Neural cell (in vitro differentiated cells): ENCODE results near the gene THRA. TPM values are rescaled to one million over a fixed set of nuclear protein-coding genes. Genes with fewer than 3 reads are reported as not detected.

Experiments used
- H2AFZ ChIP-seq: fragments of 200-600, 300-800 bp; sonication (generic), shearing (Covaris generic); 2 replicates; pipeline ENCODE4 v1.6.0; 2014; ENCODE audit warnings: low read depth, mild to moderate bottlenecking, antibody characterized with exemption, low read length, moderate library complexity
- H3F3A ChIP-seq: fragments of 200-600 bp; shearing (Covaris generic); 2 replicates; pipeline ENCODE4 v1.6.1; 2016; ENCODE audit warnings: mild to moderate bottlenecking, moderate library complexity, mixed read lengths, antibody characterized with exemption, low read length; ENCODE audit not compliant: insufficient read depth, poor library complexity, severe bottlenecking
- H3K27ac ChIP-seq: fragments of 200-600, 300-800 bp; sonication (generic), shearing (Covaris generic); 2 replicates; pipeline ENCODE4 v1.5.1; 2014; ENCODE audit warnings: mild to moderate bottlenecking, low read length, moderate library complexity
- H3K27me3 ChIP-seq: fragments of 300-800, 200-600 bp; sonication (generic), shearing (Covaris generic); 2 replicates; pipeline ENCODE4 v1.6.0; 2014; ENCODE audit warnings: mild to moderate bottlenecking, low read depth, low read length, moderate library complexity; ENCODE audit not compliant: insufficient read depth
- H3K36me3 ChIP-seq: fragments of 300-800, 200-600 bp; sonication (generic), shearing (Covaris generic); 2 replicates; pipeline ENCODE4 v1.5.1; 2014; ENCODE audit warnings: mild to moderate bottlenecking, antibody characterized with exemption, low read length, moderate library complexity; ENCODE audit not compliant: insufficient read depth
- H3K4me2 ChIP-seq: fragments of 300-800, 200-600 bp; sonication (generic), shearing (Covaris generic); 2 replicates; pipeline ENCODE4 v1.6.0; 2014; ENCODE audit warnings: mild to moderate bottlenecking, low read length
- H3K4me3 ChIP-seq: fragments of 300-800, 200-600 bp; sonication (generic), shearing (Covaris generic); 2 replicates; pipeline ENCODE4 v1.5.1; 2014; ENCODE audit warnings: mild to moderate bottlenecking, low read length, moderate library complexity
- H3K79me2 ChIP-seq: fragments of 200-600 bp; shearing (Covaris generic); replicated peaks from 2 replicates; pipeline ENCODE4 v1.6.0; 2014; ENCODE audit warnings: mild to moderate bottlenecking, low read length, moderate library complexity; ENCODE audit not compliant: insufficient read depth
- H3K9ac ChIP-seq: fragments of 300-800, 200-600 bp; sonication (generic), shearing (Covaris generic); 2 replicates; pipeline ENCODE4 v1.6.1; 2016; ENCODE audit warnings: mild to moderate bottlenecking, low read length, mixed read lengths
- H3K9me2 ChIP-seq: fragments of 200-600 bp; shearing (Covaris generic); 2 replicates; pipeline ENCODE4 v1.6.1; 2016; ENCODE audit warnings: mild to moderate bottlenecking, low read length, mixed read lengths; ENCODE audit not compliant: insufficient read depth
- H3K9me3 ChIP-seq: fragments of 200-600, 300-800 bp; sonication (generic), shearing (Covaris generic); 2 replicates; pipeline ENCODE4 v1.6.1; 2016; ENCODE audit warnings: mild to moderate bottlenecking, mixed run types, low read length, moderate library complexity, mixed read lengths
- H4K20me1 ChIP-seq: fragments of 200-600 bp; shearing (Covaris generic); 2 replicates; pipeline ENCODE4 v1.6.1; 2016; ENCODE audit warnings: mild to moderate bottlenecking, mixed run types; ENCODE audit not compliant: insufficient read depth
- CTCF ChIP-seq: fragments of 450-650 bp; IDR thresholded peaks from 2 replicates; pipeline ENCODE4 v1.5.1; 2014; ENCODE audit warnings: antibody characterized with exemption, mild to moderate bottlenecking, moderate library complexity; ENCODE audit not compliant: poor library complexity, severe bottlenecking
- EP300 ChIP-seq: fragments of 450-650 bp; conservative IDR thresholded peaks from 2 replicates; pipeline ENCODE4 v1.6.1; 2014; ENCODE audit warnings: antibody characterized with exemption, mild to moderate bottlenecking, moderate library complexity; ENCODE audit not compliant: poor library complexity, severe bottlenecking
- EZH2 ChIP-seq: fragments of 200-600, 300-800 bp; shearing (Covaris generic), sonication (generic); IDR thresholded peaks from 2 replicates; pipeline ENCODE4 v1.6.1; 2014; ENCODE audit warnings: antibody characterized with exemption, low read length, borderline replicate concordance, mild to moderate bottlenecking; ENCODE audit not compliant: insufficient read depth, poor library complexity, severe bottlenecking
- MXI1 ChIP-seq: fragments of 450-650 bp; conservative IDR thresholded peaks from 2 replicates; pipeline ENCODE4 v1.6.1; 2014; ENCODE audit warnings: antibody characterized with exemption, mild to moderate bottlenecking; ENCODE audit not compliant: poor library complexity, severe bottlenecking
- POLR2AphosphoS5 ChIP-seq: IDR thresholded peaks from 2 replicates; pipeline ENCODE4 v1.6.1; 2012
- RAD21 ChIP-seq: fragments of 450-650 bp; conservative IDR thresholded peaks from 2 replicates; pipeline ENCODE4 v1.6.1; 2014; ENCODE audit warnings: antibody characterized with exemption, mild to moderate bottlenecking, moderate library complexity
- SMC3 ChIP-seq: fragments of 450-650 bp; conservative IDR thresholded peaks from 2 replicates; pipeline ENCODE4 v1.6.1; 2014; ENCODE audit warnings: antibody characterized with exemption, mild to moderate bottlenecking, moderate library complexity; ENCODE audit not compliant: poor library complexity
- TAF1 ChIP-seq: IDR thresholded peaks from 2 replicates; pipeline ENCODE4 v1.6.1; 2012; ENCODE audit warnings: low read depth
- polyA plus RNA-seq: library from polyadenylated mRNA; depleted of rRNA; stranded (reverse); fragments of >200 nt; gene quantifications from 2 replicates; pipeline ENCODE4 v1.2.3, GENCODE V29; 2014
- TF ChIP-seq, protein P1 (sequence below): IDR thresholded peaks from 2 replicates; pipeline ENCODE4 v1.6.1; 2012; ENCODE audit warnings: borderline replicate concordance

The THRA gene
- polyA plus RNA-seq, 1 donor from 2014 or later: 97.2 TPM

DNA sequence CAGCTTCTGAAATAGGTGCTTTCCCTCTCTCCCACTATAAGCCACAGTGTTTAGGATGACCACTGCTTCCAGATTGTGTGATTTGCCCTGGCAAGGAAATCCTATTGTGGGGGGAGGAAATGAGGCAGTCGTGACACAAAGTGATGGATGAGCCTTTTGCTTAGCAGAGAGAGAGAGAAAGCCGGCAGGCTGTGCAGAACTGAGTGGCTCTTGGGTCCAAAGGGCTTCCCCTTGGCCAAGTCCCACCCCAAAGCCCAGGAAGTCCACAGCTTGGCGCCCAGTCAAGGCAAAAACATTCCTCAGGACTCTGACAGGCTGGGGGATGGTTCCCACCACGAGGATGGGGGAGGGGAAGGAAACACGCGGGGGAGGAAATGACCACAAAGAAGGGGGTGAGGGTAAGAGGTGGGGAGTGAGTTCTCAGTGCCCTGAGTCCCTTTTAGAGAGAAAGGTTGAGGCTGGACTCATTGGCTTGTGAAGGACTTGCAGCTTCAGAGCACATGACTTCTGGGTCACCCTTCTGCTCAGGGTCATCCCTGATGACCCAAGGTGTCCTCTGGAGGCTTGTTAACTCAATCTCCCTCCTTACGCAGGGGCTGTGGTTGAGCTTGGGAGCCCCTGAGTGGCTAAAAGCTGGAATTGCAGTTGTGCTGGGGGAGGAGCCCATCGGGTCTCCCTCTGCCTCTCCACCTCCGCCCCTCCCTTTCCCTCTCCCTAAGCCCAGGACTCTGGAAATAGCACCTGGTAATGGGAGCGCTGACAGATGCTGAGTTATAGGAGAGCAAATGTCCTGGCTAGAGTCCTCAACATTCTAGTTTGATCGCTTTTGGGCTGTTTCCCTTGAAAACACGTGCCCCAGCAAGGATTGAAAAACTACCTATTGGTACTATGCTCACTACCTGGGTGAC is 48.7 kb downstream of the THRA start:
- no peak overlapping the region for H3K4me3 ChIP-seq
- no peaks in the 10 kb centered on the region for H3K36me3 ChIP-seq
- H3K27me3 ChIP-seq: no peaks in the 10 kb centered on the region
- H3K27ac ChIP-seq: no peak overlapping the region
- no peaks in the 10 kb centered on the region for H3K79me2 ChIP-seq
- TF ChIP-seq CTCF (peak; percentile 87), RAD21 (peak; percentile 80), POLR2AphosphoS5 (no peak), TAF1 (no peak), EP300 (no peak), MXI1 (no peak), EZH2 (no peak), SMC3 (peak; percentile 77)
- TF ChIP-seq, protein P1, sequence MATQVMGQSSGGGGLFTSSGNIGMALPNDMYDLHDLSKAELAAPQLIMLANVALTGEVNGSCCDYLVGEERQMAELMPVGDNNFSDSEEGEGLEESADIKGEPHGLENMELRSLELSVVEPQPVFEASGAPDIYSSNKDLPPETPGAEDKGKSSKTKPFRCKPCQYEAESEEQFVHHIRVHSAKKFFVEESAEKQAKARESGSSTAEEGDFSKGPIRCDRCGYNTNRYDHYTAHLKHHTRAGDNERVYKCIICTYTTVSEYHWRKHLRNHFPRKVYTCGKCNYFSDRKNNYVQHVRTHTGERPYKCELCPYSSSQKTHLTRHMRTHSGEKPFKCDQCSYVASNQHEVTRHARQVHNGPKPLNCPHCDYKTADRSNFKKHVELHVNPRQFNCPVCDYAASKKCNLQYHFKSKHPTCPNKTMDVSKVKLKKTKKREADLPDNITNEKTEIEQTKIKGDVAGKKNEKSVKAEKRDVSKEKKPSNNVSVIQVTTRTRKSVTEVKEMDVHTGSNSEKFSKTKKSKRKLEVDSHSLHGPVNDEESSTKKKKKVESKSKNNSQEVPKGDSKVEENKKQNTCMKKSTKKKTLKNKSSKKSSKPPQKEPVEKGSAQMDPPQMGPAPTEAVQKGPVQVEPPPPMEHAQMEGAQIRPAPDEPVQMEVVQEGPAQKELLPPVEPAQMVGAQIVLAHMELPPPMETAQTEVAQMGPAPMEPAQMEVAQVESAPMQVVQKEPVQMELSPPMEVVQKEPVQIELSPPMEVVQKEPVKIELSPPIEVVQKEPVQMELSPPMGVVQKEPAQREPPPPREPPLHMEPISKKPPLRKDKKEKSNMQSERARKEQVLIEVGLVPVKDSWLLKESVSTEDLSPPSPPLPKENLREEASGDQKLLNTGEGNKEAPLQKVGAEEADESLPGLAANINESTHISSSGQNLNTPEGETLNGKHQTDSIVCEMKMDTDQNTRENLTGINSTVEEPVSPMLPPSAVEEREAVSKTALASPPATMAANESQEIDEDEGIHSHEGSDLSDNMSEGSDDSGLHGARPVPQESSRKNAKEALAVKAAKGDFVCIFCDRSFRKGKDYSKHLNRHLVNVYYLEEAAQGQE: no peak
- peak overlapping the region; percentile 33 for H3K9ac ChIP-seq
- no peaks in the 10 kb centered on the region for H4K20me1 ChIP-seq
- no peaks in the 10 kb centered on the region for H3F3A ChIP-seq
- no peak overlapping the region for H3K4me2 ChIP-seq
- H3K9me2 ChIP-seq: no peaks in the 10 kb centered on the region
- H3K9me3 ChIP-seq: no peaks in the 10 kb centered on the region
- H2AFZ ChIP-seq: no peak overlapping the region

DNA sequence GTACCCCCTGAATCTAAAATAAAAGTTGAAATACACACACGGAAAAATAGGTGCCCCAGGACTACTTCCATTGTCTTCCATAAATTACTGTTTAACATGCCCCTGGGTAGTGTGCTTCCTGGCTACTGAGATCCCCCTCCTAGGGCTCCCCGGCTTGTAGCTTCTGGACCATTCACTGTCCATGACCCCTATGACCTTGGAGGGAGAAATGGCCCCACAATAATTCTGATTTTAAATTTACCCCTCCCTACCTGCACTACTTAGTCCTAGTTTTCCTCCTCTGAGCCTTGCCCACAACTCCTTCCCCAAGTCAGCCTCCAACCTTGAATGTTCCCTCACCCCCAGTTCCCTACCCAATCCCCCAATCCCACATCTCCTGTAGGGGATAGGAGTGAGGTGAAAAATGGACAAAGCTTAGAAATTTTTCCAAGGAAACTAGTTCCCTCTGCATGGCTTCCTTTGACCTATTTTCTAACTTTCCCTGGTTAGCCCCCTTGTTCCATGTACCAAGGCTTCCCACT is 49.5 kb downstream of the THRA start:
- TF ChIP-seq, protein P1: no peak
- TF ChIP-seq CTCF: no peak
- Histone ChIP-seq H3K9me3 (no peaks in the 10 kb centered on the region), H3K36me3 (no peaks in the 10 kb centered on the region), H3K27me3 (no peaks in the 10 kb centered on the region), H3F3A (no peaks in the 10 kb centered on the region), H3K9me2 (no peaks in the 10 kb centered on the region), H3K4me2 (no peak overlapping the region), H4K20me1 (no peaks in the 10 kb centered on the region), H3K4me3 (no peak overlapping the region), H2AFZ (no peak overlapping the region), H3K79me2 (no peaks in the 10 kb centered on the region), H3K27ac (no peak overlapping the region), H3K9ac (peak overlapping the region; percentile 33)
